Measurements from ENCODE around the gene SRMS. TPM values are rescaled to one million over a fixed set of nuclear protein-coding genes. Genes with fewer than 3 reads are reported as not detected.

The SRMS gene
- total RNA-seq, 1 donor from 2014 or later, result not detected

GRCh38 chr20:63541371-63541770 is 6.2 kb downstream of the SRMS start:
- no peak for DNase-seq (ENCODE audit: low spot score, unreplicated experiment)
- peaks cover 3% of the 10 kb centered on the region for H3K4me1 Mint-ChIP-seq (ENCODE audit: low read depth)
- TF ChIP-seq, protein P1, sequence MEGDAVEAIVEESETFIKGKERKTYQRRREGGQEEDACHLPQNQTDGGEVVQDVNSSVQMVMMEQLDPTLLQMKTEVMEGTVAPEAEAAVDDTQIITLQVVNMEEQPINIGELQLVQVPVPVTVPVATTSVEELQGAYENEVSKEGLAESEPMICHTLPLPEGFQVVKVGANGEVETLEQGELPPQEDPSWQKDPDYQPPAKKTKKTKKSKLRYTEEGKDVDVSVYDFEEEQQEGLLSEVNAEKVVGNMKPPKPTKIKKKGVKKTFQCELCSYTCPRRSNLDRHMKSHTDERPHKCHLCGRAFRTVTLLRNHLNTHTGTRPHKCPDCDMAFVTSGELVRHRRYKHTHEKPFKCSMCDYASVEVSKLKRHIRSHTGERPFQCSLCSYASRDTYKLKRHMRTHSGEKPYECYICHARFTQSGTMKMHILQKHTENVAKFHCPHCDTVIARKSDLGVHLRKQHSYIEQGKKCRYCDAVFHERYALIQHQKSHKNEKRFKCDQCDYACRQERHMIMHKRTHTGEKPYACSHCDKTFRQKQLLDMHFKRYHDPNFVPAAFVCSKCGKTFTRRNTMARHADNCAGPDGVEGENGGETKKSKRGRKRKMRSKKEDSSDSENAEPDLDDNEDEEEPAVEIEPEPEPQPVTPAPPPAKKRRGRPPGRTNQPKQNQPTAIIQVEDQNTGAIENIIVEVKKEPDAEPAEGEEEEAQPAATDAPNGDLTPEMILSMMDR (IDR thresholded peaks at IDR 0.05; ENCODE audit: unreplicated experiment), result no peak
- no peaks in the 10 kb centered on the region for H3K9me3 Mint-ChIP-seq (ENCODE audit: low read depth)
- peaks cover 8% of the 10 kb centered on the region for H3K27me3 Mint-ChIP-seq
- H3K4me3 Mint-ChIP-seq (ENCODE audit: low read depth), result no peak overlapping the region
- H3K36me3 Mint-ChIP-seq (ENCODE audit: insufficient read depth), result no peaks in the 10 kb centered on the region
- H3K27ac Mint-ChIP-seq, result no peak overlapping the region

GRCh38 chr20:63540417-63541186 is 6.9 kb downstream of the SRMS start:
- peaks cover 8% of the 10 kb centered on the region for H3K27me3 Mint-ChIP-seq
- DNase-seq (ENCODE audit: low spot score, unreplicated experiment), result no peak
- H3K9me3 Mint-ChIP-seq (ENCODE audit: low read depth), result no peaks in the 10 kb centered on the region
- TF ChIP-seq, protein P1 (IDR thresholded peaks at IDR 0.05; ENCODE audit: unreplicated experiment), result no peak
- H3K27ac Mint-ChIP-seq, result no peak overlapping the region
- peaks cover 4% of the 10 kb centered on the region for H3K4me1 Mint-ChIP-seq (ENCODE audit: low read depth)
- no peaks in the 10 kb centered on the region for H3K36me3 Mint-ChIP-seq (ENCODE audit: insufficient read depth)
- H3K4me3 Mint-ChIP-seq (ENCODE audit: low read depth), result no peak overlapping the region

DNA sequence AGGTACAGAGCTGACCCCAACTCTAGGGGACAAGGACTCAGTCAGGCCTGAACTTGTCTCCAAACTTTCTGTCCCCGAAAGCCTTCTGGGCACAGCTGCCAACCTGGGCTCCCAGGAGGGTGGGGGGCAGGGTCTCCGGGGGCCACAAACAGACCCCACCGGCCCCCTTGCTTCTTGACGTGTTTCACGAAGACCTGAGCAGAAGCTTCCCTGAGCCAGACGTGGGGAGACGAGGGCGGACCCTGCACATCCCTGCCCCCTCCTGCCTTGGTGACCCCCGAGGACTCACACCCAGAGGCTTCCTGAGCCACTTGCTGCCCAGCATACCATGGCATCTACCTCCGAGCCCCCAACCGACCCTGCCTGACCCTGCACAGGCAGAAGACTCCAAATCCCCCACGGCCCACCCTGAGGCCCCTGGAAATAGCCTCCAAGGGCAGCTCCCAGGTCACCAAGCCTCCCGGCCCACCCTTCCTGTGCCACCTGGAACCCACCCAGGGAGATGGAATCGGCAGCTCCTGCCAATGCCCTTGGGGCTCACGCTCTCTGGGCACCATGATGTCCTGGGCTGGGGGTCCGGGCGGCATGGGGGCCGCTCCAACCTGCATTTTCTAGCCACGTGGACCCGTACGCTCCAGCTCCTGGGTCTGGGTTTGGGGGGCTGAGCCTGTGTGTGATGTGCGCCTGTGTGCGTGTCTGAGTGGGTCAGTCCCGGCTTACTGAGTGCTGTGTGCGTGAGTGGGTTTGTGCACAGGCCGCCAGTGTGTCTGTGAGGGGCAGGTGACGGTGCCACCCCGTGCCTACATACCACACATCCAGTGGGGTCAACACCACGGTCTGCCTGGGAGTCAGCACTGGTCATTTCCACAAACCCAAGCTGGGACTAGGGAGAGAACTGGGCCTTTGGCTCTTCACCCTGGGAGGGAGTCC is 7.8 kb downstream of the SRMS start:
- Mint-ChIP-seq H3K27me3 (peaks cover 5% of the 10 kb centered on the region), H3K4me3 (ENCODE audit: low read depth) (no peak overlapping the region), H3K27ac (no peak overlapping the region), H3K4me1 (ENCODE audit: low read depth) (peaks cover 1% of the 10 kb centered on the region), H3K9me3 (ENCODE audit: low read depth) (no peaks in the 10 kb centered on the region), H3K36me3 (ENCODE audit: insufficient read depth) (no peaks in the 10 kb centered on the region)
- no peak for DNase-seq (ENCODE audit: low spot score, unreplicated experiment)
- TF ChIP-seq, protein P1 (IDR thresholded peaks at IDR 0.05; ENCODE audit: unreplicated experiment), result no peak

DNA sequence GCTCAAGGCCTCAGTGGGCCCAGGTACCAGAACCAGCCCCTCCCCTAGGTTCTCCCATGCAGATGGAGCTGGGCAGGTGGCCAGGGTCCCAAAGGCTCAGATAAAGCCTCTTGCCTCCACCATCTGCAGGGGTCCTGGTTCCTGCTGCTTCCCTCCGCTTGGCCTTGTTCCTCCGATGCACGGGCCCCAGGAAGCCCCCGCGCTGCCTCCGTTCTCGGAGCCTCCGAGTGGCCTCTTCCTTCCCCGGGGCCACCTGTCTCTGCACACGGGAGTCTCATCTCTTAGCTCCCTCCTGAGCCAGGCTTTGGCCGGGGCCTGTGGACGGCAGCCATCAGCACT is 8.5 kb downstream of the SRMS start:
- DNase-seq (ENCODE audit: low spot score, unreplicated experiment), result no peak
- H3K36me3 Mint-ChIP-seq (ENCODE audit: insufficient read depth), result no peaks in the 10 kb centered on the region
- TF ChIP-seq, protein P1 (IDR thresholded peaks at IDR 0.05; ENCODE audit: unreplicated experiment), result no peak
- H3K27ac Mint-ChIP-seq, result no peak overlapping the region
- H3K4me1 Mint-ChIP-seq (ENCODE audit: low read depth), result peaks cover 1% of the 10 kb centered on the region
- H3K9me3 Mint-ChIP-seq (ENCODE audit: low read depth), result no peaks in the 10 kb centered on the region
- peaks cover 5% of the 10 kb centered on the region for H3K27me3 Mint-ChIP-seq
- H3K4me3 Mint-ChIP-seq (ENCODE audit: low read depth), result no peak overlapping the region
